Measurements from ENCODE around the gene FAM20B.
"Not testable (repeated sequence)": the region's sequence is repeated elsewhere in the genome, so short reads cannot be mapped to it uniquely, and the experiment has no call there.

Gene FAM20B

GRCh38 chr1:178999061-178999460 lies 26.6 kb upstream of the FAM20B start:
- DNase-seq (ENCODE audit: low read depth) = no peak
- no peak overlapping the region for H3K4me3 ChIP-seq (ENCODE audit: low read depth, low read length)
- TF ChIP-seq CTCF (conservative IDR thresholded peaks at IDR 0.05; ENCODE audit: low read depth, low read length) = no peak

- H3K4me3 ChIP-seq (ENCODE audit: low read depth, low read length) = no peak overlapping the region
- TF ChIP-seq CTCF (conservative IDR thresholded peaks at IDR 0.05; ENCODE audit: low read depth, low read length) = no peak
- no peak for DNase-seq (ENCODE audit: low read depth)
These were observed 24.2 kb upstream of the FAM20B start for GRCh38 chr1:179001451-179001850.

GRCh38 chr1:179002064-179002463 lies 23.6 kb upstream of the FAM20B start:
- DNase-seq (ENCODE audit: low read depth); H3K4me3 ChIP-seq (ENCODE audit: low read depth, low read length): not testable (repeated sequence)

GRCh38 chr1:179002552-179003345 lies 22.9 kb upstream of the FAM20B start:
- DNase-seq (ENCODE audit: low read depth) = peak; percentile 75
- TF ChIP-seq CTCF (conservative IDR thresholded peaks at IDR 0.05; ENCODE audit: low read depth, low read length) = peak; percentile 96
- H3K4me3 ChIP-seq (ENCODE audit: low read depth, low read length) = peak overlapping the region; percentile 30

GRCh38 chr1:179003512-179004066 lies 22.1 kb upstream of the FAM20B start:
- DNase-seq (ENCODE audit: low read depth) = no peak
- TF ChIP-seq CTCF (conservative IDR thresholded peaks at IDR 0.05; ENCODE audit: low read depth, low read length) = no peak
- no peak overlapping the region for H3K4me3 ChIP-seq (ENCODE audit: low read depth, low read length)

- no peak for TF ChIP-seq CTCF (conservative IDR thresholded peaks at IDR 0.05; ENCODE audit: low read depth, low read length)
- H3K4me3 ChIP-seq (ENCODE audit: low read depth, low read length) = no peak overlapping the region
- DNase-seq (ENCODE audit: low read depth) = no peak
These were observed 18.5 kb upstream of the FAM20B start for GRCh38 chr1:179007233-179007632.

- no peak for TF ChIP-seq CTCF (conservative IDR thresholded peaks at IDR 0.05; ENCODE audit: low read depth, low read length)
- no peak for DNase-seq (ENCODE audit: low read depth)
- no peak overlapping the region for H3K4me3 ChIP-seq (ENCODE audit: low read depth, low read length)
These were observed 15.0 kb upstream of the FAM20B start for GRCh38 chr1:179010671-179011070.

Data from choroid plexus epithelial cell (primary cell).